ENCODE data around the gene PSG2. TPM values are rescaled to one million over a fixed set of nuclear protein-coding genes. Genes with fewer than 3 reads are reported as not detected.
"Not testable (repeated sequence)": the region's sequence is repeated elsewhere in the genome, so short reads cannot be mapped to it uniquely, and the experiment has no call there.

Gene PSG2
- not detected in 2 replicates for total RNA-seq

DNA sequence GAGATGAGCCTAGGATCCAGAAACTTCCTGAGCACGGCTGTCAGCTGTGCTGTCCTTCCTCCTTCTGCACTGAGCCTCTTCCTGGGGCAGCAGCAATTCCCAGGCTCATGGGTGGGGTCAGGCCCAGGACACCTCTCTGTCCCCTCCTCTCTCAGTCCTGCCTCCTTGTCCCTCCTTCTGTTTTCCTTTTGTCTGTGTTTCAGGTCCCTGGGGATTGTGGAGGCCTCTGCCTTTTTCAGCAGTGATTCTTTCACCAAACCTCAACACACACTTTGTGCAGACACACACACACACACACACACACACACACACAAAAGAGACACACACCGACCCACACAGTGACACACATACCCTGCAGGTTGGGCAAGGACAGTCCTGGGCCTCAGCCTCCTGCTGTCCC, at the start of gene PSG2:
Gene PSG2, minus strand, starts transcription at position 101 of the 400 bp plus-strand sequence. CDS start 132 bp downstream, outside the sequence.
- DNase-seq (ENCODE audit: low read depth), result not testable (repeated sequence)

DNA sequence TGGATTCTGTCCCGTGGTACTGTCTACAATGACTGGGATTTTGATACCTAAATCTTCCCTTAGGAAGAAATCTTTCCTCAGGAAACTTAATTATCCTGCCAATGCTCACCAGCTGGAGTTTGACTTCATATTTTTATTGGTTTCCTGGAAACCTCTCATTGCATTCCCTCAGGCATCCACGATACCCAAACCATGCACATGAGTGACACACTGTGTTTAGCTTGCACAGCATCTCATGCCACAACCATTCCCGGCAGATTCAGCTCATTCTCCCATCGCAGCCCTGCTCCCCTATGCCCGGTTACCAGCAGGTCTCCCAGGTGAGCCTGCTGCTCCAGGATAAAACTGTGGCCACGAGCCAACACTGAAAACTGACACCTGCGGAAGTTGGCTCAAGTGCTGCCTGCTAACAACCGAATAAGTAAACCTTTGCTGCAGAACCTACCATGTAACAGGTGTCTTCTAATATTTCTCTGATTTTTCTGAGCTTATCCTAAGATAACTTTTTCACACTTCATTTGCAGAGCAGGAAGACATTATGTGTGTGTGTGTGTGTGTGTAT, 48.9 kb upstream of the PSG2 start:
- not testable (repeated sequence) for DNase-seq (ENCODE audit: low read depth)

DNA sequence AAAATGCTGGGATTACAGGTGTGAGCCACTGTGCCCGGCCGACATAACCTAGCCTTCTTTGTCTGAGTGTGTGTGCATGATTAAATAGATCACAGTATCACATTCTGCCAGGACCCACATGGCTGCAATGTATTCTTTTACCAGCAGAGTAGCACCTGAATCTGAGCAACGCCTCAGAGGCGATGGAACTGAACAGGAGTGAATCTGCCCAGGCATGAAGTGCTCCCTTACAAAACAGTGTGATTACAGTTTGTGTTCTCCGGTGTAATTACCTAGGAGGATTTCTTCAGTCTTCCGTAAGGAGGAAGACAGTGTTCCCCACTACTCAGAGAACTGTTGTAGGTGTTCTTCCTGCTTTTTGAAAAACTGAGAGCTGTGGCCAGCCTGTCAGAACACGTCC, 46.7 kb upstream of the PSG2 start:
- DNase-seq (ENCODE audit: low read depth), result not testable (repeated sequence)

DNA sequence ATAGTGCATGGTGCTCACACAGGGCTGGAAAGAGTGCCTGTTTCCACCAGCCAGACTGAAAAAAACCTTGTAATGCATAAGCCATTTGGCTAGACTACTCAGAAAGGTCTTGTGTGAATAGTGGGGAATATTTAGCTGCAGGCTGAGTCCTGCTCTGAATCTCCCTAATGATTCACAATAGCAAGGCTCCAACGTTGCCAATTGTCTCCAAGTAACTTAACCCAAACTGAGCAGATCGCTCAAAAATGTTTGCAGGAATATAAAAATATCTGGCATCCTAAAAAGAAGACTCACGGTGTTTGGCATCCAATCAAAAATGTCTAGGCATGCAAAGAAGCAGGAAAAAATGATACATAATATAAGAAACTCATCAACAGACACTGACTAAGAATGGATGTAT, 44.8 kb upstream of the PSG2 start:
- not testable (repeated sequence) for DNase-seq (ENCODE audit: low read depth)

DNA sequence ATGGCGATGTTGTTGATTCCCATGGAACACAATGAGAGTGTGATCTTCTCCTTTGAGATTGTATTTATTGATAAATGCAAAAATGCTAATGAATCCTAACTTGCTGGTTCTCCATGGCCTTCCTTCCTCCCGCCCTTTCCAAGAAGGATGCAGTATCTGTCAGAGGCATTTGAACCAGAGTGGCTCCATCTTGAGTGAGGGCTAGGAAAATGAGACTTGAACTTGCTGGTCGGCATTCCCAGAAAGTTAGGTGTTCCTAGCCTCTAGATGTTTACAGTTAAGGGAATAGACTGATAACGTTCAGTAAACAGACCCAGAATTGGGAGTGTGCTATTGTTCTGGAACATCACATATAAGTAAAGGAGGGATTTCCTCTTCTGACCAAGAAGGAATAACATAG, 44.2 kb upstream of the PSG2 start:
- DNase-seq (ENCODE audit: low read depth), result no peak

DNA sequence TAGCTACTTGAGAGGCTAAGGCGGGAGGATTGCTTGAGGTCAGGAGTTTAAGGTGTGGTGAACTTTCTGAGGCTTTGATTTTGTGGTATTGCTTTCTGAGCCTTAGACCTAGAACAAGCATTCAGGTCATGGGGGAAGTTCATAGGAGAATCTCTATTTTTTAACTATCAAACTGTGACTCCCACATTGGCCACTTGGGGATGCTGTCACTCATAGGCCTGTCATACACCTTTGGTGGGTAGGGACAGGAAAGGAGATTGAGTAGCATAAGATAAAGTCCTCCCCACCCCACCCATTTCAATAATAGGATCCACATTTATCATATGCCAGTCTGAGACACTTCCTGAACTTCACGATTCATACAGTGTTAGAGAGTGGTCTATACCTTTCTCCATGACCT, 41.9 kb upstream of the PSG2 start:
- no peak for DNase-seq (ENCODE audit: low read depth)

DNA sequence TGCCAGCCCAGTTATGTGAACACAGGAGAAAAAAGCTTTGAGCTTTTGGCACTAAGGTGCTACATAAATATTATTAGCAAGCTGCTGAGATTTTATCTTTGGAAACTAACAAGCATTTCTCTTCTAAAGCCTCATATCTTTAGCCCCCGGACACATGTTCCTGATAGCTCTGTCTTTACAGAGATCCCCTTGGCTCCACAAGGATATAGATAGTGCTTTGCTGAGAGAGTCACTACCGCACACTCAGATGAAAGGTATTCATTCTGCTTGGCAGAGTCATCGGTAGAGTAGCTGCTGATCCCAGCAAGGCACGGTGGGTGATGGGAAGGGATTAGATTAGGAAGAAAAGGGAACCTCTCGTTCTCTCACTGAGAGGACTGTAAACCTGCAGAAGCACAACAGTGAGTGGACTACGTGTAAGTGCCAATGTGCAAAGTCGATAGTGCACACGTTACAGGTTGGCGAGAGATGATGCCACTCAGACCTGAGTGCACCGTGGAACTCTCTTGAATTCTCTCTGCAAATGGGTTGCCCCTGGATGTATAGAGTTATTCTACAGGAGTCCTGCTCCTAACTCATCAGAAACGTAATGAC, 38.0 kb upstream of the PSG2 start:
- DNase-seq (ENCODE audit: low read depth), result not testable (repeated sequence)

DNA sequence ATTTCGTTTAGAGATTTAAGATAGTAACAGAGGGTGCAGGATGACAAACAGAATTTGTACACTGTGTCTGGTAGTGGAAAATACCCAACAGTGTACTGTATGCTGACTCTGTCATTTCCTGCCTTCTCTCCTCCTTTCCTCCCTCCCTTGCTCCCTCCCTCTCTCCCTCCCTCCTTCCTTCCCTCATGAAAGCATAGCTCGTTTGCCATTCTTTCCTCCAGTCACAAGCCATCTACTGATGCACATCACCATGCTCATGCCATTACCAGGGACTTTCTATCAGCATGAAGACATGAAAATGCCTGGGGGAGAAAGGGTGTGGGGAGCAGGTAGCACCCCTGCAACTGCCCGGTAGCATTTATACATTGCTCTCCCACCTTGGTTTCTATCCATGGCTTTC, 37.0 kb upstream of the PSG2 start:
- not testable (repeated sequence) for DNase-seq (ENCODE audit: low read depth)

DNA sequence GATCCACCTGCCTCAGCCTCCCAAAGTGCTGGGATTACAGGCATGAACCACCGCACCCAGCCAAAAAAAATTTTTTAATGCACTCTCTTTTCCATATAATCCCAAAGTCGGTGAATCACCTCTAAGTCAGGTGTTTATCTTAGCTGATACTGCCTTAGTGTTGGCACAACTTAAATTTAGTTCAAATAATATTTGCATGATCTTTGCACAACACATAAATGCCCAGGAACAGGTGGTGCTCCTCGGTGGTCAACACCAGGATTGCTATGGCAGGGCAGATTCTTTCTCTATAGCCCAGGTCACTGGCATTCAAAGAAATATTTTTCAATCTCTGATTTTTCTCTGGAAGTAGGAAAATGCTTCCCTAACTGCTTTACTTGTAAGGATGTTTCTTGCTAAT, 33.9 kb upstream of the PSG2 start:
- DNase-seq (ENCODE audit: low read depth), result not testable (repeated sequence)

DNA sequence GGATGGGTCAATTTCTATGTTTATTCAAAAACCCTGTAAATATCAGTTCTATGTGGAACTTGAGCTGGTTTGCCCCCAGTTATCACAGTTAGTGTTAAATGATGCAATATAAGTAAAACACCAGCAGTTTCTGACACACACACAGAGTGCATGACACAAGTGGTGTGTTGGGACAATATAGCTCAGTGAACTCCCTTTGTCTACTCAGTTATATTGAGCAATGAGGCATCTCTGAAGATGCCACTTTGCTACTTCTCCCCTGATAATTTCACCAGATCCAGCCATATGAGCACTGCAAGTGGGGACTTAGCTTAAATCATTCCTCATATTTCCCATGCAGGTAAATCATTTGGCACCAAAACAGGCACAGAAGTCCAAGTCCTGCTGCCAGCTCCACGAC, 33.0 kb upstream of the PSG2 start:
- DNase-seq (ENCODE audit: low read depth), result not testable (repeated sequence)

DNA sequence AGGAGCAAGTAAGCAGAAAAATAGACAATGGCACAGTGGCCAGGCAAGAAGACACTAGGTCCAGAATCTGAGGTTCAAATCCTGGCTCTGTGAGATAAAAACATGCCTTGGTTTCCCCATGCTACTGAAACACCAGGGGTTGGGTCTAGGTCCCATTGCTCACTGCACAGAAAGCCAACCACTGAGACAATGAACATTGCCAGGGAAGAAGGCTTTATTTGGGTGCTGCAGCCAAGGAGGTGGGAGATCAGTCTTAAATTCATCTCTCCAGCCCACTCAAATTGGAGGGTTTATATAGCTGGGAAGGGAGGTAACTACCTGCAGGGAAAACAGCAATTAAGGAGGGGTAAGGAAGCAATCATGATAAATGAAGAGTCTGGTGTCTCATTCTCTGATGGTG, 32.6 kb upstream of the PSG2 start:
- not testable (repeated sequence) for DNase-seq (ENCODE audit: low read depth)

DNA sequence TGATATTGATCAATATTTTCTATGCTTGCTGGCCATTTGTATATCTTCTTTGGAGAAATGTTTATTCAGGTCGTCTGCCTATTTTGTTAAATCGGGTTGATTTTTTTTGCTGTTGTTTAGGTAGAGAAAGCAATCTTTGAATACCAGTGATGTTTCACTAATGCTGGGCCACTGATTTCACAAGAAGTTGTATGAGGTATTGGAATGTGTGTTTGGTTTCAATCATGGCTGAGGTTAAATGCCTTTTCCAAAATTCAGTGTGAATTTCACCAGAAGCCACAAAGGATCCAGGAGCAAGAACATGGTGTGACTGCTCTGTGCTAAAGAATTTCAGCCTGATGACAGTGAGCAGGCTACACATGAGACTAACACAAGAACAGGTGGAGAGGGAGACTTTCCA, 32.1 kb upstream of the PSG2 start:
- DNase-seq (ENCODE audit: low read depth), result not testable (repeated sequence)

DNA sequence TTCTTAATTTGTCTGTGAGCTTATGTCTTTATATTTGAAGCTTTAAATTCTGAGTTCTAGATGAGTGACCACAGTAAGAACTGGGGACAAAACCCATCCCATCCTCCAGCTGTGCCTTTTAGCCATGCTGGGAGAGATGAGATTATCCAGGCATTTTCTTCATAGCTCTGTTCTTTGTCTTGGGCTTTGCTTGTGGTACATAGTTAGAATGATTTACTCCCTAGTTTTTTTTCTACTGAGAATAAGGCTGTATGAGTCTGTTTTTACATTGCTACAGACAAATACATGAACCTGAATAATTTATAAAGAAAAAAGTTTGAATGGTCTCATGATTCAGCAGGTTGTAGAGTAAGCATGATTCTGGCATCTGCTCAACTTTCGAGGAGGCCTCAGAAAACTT, 24.9 kb upstream of the PSG2 start:
- DNase-seq (ENCODE audit: low read depth), result not testable (repeated sequence)

DNA sequence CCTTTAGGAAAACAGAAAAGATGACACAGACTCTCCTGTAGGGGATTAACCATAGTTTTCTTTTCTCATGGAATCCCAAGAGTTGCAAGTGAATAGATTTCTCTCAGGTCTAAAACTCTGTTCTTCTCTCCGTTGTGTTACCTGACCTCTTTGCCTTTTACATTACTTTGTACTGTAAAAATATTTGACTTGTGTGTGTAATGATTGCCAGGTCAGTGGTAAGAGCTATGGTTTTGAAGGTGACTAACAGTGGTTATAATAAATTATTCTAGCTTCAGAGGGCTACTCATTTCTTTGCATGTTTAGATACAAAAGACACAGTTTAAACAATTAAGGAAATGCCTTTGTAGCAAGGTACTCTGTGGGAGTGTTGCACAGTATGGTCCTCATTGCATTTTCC, 23.0 kb upstream of the PSG2 start:
- DNase-seq (ENCODE audit: low read depth), result no peak

DNA sequence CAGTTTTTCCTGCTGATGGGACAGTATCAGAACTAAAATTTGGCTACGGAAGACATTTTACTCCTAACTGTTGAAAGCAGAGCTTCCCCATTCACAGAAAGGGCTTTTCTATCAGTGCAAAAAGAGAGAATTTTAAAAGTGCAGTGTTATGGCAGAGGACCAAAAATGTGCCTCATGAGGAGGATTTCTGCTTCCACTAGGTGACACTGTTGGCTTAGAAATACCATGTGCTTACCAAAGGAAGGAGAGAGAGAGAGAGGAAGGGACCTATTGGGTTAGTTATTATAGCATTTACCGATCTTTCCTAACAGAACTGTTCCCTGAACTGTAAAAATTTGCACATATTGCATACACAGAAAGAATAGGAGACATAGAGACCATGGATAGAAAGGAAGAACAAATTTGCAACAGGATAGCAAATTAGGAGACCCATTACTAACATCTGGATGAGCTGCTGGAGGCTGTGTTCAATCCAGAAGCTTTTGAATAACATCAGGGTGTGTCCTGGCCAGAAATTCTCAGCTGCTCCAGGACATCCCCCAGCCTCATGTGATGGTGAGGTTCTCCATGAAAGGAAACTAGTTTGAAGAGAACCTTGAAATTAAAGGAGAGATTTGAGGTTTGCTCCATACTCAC, 21.8 kb upstream of the PSG2 start:
- peak; percentile 16 for DNase-seq (ENCODE audit: low read depth)

DNA sequence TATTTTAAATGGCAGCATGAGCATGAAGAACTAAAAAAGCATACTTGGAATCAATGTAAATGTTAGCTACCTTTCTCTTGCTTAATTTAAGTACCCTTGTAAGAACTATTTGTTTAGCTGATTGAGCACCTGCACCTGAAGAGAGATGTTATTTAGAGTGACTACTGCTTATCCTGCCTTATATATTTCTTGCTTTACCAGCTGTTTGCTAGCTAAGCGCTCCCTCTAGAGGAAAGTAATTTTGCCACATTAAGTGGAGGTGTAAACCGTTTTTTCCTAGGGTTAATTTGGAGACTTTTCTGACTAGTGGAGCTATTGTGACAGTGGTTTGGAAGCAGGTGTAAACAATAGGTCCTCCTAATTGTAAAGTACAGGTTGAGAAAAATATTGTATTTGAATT, 19.4 kb upstream of the PSG2 start:
- no peak for DNase-seq (ENCODE audit: low read depth)

DNA sequence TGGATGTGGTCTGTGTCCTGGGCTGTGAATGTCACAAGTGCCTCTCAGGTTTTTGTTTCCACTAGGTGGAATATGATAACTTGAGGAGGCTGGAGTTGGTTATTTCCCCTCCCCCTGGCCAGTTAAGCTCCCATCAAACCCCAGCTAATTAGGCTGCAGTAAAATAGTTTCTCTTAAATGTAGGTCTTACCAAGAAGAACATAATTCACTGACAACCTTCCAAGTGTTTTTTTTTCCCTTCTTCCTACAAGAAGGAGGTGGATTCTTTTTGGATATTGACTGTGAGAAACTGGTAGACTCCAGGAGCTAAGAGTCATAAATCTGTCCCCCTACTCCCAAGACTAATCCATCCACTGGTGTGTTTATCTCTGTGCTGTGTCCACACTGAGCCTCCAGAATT, 15.9 kb upstream of the PSG2 start:
- DNase-seq (ENCODE audit: low read depth), result not testable (repeated sequence)

DNA sequence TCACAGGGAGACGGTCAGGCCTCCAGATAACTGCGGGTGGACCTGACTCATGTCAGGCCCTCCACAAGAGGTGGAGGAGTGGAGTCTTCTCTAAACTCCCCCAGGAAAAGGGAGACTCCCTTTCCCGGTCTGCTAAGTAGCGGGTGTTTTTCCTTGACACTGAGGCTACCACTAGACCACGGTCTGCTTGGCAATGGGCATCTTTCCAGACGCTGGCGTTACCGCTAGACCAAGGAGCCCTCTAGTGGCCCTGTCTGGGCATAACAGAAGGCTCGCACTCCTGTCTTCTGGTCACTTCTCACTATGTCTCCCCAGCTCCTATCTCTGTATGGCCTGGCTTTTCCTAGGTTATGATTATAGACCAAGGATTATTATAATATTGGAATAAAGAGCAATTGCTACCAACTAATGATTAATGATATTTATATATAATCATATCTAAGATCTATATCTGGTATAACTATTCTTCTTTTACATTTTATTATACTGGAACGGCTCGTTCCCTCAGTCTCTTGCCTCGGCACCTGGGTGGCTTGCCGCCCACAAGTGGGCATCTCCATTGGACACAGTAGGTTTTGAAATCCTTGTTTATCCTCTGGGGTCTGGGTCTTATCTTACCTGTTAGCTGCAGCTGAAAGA, 5.3 kb upstream of the PSG2 start:
- DNase-seq (ENCODE audit: low read depth), result peak; percentile 66

DNA sequence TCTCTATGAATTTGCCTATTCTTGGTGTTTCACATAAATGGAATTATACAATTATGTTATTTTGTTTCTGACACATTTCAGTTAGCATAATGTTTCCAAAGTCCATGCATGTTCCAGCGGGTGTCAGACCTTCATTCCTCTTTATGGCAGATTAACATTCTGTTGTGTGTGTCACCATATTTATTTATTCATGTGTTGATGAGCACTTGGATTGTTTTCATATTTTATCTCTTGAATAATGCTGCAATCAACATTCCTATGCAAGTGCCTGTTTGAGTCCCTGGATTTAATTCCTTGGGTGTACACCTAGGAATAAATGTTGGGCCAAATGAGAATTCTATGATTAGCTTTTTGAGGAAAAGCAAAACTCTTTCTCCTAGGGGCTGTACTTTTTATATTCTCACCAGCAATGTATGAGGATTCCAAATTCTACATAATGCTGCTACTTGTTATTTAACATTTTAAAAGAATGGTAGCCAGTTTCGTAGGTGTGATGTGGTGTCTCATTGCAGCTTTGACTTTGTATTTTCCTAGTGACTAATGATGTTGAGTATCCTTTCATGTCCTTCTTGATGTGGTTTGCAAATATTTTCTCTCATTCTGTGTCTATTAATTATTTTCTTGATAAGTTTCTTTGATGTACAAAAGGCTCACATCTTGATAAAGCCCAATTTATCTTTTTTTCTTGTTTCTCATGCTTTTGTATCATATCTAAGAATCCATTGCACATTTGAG, 3.5 kb upstream of the PSG2 start:
- peak; percentile 15 for DNase-seq (ENCODE audit: low read depth)

DNA sequence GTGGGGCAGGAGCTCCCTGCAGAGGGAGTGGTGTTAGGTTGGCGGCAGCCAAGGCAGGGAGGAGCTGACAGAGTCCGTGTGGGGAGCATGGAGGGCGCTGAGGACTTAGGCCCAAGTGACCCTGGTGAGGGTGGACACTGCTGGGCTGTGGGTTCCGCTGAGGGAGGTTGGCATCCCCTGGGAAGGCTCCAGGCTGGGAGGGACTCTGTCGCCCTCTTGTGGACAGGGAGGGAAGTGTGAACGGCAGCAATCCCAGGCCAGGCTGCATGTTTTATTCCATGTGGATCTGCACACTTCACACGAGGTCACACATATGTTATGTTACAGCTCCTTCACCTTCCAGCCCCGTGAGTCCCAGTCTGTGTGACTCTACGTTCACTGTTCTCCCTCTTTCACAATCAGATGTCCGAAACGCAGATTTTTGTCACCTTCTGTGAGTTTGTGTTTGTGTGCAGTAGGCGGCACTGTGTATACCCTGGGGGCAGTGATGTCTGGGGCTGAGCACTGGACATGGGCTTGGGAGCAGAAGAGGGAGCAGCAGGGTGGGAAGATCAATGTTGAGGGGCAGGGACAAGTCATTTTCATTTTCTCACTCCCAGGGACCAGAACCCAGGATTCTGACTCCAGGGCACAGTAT, 1.8 kb upstream of the PSG2 start:
- not testable (repeated sequence) for DNase-seq (ENCODE audit: low read depth)

DNA sequence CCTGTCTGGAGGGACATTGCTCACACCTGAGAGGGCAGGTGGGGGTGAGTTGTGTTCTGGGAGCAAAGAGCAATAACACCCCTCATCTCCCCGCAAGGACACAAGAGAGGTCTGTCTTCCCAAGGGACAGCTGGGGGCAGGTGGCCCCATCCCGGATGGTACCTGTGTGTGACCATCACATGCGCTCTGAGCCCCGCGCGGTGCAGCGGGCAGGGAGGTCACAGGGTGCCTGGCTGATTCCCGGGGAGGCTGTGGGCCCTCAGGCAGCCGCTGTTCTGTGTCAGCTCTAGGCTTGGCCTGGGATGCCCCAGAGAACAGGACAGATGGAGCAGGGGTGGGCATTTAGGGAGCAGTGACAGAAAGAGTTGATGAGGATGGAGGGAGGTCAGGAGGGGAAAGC, 1.2 kb upstream of the PSG2 start:
- DNase-seq (ENCODE audit: low read depth), result not testable (repeated sequence)

DNA sequence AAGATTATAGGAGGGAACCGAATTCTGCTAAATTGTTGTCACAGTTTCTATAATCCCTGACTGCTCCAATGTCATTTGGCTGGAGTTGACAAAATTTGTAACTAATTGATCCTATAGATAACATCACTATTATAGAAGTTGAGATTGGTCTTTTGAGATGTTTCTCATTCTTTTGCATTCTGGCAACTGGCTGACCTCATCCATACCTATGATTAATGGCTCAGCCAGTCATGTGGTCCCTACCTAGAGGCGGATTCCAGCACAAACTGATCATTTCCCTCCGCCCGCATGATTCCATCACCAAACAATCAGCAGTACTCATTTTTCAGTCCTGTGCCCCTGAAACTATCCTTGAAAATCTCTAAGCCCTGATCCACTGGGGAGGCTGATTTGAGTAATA, 4.2 kb downstream of the PSG2 start:
- no peak for DNase-seq (ENCODE audit: low read depth)
